ENCODE results near the gene NOL7. TPM values are rescaled to one million over a fixed set of nuclear protein-coding genes. Genes with fewer than 3 reads are reported as not detected.
A peak's percentile ranks its signal among the peaks of the same experiment; 100 is the strongest.

NOL7 gene
- total and polyA plus RNA-seq, 2 of the 13 experiments (the other 11 are each of a cell fraction or from before 2014, with no cell fraction given), result 37.8 to 186 TPM

DNA sequence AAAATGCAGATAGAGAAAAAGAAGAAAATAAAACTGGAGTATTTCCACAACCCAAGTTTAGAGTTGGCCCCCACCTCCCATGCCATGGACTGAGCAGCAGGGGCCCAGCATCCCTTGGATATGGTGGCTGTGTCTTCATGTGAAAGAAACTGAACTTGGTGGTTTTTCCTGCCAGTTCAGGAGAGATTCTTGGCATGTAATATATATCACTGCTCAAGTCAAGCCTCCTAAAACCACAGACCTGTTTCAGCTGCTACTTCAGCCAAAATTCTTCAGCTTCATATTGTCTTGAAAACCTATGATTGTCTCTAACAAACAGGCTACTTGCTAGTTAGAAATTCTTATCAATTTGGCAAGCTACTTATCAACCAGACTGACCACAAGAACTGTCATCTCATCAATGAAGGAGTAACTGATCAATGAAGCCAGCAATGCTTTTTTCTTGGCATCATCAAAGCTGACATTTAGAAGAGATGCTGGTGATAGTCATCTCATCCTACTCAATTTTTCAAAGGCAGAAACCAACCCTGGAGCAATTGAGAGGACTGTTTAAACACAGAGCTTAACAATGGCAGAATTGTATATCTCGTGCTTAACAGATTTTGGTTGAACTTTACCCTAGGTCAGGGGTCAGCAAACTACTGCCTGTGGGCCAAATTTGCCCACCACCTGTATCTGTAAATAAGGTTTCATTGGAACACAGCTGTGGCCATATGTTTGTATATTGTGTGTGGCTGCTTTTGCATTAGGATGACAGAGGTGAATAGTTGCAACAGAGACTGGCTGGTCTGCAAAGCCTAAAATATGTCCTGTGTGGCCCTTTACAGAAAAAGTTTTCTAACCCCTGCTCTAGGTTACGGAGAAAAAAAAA, 10.4 kb upstream of the NOL7 start (continued):
- TF ChIP-seq, protein P1, sequence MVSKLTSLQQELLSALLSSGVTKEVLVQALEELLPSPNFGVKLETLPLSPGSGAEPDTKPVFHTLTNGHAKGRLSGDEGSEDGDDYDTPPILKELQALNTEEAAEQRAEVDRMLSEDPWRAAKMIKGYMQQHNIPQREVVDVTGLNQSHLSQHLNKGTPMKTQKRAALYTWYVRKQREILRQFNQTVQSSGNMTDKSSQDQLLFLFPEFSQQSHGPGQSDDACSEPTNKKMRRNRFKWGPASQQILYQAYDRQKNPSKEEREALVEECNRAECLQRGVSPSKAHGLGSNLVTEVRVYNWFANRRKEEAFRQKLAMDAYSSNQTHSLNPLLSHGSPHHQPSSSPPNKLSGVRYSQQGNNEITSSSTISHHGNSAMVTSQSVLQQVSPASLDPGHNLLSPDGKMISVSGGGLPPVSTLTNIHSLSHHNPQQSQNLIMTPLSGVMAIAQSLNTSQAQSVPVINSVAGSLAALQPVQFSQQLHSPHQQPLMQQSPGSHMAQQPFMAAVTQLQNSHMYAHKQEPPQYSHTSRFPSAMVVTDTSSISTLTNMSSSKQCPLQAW (CRISPR knock-in tag; IDR thresholded peaks at IDR 0.05), result peak; percentile 89
- TF ChIP-seq TRIM24 (CRISPR knock-in tag; IDR thresholded peaks at IDR 0.05) (0 out of 2 replicates have a peak, but pooled peaks have one; percentile 50), SPEN (CRISPR knock-in tag; IDR thresholded peaks at IDR 0.05; ENCODE audit: low read depth) (no peak), AKAP8 (CRISPR knock-in tag; IDR thresholded peaks at IDR 0.05) (no peak), ZFP90 (CRISPR knock-in tag; IDR thresholded peaks at IDR 0.05; ENCODE audit: borderline replicate concordance) (0 out of 2 replicates have a peak, but pooled peaks have one; percentile 71)
- TF ChIP-seq, protein P2, sequence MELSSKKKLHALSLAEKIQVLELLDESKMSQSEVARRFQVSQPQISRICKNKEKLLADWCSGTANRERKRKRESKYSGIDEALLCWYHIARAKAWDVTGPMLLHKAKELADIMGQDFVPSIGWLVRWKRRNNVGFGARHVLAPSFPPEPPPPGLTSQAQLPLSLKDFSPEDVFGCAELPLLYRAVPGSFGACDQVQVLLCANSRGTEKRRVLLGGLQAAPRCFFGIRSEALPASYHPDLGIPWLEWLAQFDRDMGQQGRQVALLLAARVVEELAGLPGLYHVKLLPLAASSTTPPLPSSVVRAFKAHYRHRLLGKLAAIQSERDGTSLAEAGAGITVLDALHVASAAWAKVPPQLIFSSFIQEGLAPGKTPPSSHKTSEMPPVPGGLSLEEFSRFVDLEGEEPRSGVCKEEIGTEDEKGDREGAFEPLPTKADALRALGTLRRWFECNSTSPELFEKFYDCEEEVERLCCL (CRISPR knock-in tag; IDR thresholded peaks at IDR 0.05; ENCODE audit: borderline replicate concordance), result no peak
- TF ChIP-seq, protein P3, sequence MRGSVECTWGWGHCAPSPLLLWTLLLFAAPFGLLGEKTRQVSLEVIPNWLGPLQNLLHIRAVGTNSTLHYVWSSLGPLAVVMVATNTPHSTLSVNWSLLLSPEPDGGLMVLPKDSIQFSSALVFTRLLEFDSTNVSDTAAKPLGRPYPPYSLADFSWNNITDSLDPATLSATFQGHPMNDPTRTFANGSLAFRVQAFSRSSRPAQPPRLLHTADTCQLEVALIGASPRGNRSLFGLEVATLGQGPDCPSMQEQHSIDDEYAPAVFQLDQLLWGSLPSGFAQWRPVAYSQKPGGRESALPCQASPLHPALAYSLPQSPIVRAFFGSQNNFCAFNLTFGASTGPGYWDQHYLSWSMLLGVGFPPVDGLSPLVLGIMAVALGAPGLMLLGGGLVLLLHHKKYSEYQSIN (CRISPR knock-in tag; IDR thresholded peaks at IDR 0.05; ENCODE audit: borderline replicate concordance), result no peak
- TF ChIP-seq, protein P4, sequence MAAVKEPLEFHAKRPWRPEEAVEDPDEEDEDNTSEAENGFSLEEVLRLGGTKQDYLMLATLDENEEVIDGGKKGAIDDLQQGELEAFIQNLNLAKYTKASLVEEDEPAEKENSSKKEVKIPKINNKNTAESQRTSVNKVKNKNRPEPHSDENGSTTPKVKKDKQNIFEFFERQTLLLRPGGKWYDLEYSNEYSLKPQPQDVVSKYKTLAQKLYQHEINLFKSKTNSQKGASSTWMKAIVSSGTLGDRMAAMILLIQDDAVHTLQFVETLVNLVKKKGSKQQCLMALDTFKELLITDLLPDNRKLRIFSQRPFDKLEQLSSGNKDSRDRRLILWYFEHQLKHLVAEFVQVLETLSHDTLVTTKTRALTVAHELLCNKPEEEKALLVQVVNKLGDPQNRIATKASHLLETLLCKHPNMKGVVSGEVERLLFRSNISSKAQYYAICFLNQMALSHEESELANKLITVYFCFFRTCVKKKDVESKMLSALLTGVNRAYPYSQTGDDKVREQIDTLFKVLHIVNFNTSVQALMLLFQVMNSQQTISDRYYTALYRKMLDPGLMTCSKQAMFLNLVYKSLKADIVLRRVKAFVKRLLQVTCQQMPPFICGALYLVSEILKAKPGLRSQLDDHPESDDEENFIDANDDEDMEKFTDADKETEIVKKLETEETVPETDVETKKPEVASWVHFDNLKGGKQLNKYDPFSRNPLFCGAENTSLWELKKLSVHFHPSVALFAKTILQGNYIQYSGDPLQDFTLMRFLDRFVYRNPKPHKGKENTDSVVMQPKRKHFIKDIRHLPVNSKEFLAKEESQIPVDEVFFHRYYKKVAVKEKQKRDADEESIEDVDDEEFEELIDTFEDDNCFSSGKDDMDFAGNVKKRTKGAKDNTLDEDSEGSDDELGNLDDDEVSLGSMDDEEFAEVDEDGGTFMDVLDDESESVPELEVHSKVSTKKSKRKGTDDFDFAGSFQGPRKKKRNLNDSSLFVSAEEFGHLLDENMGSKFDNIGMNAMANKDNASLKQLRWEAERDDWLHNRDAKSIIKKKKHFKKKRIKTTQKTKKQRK (IDR thresholded peaks at IDR 0.05; ENCODE audit: low read length), result no peak
- TF ChIP-seq, protein P5, sequence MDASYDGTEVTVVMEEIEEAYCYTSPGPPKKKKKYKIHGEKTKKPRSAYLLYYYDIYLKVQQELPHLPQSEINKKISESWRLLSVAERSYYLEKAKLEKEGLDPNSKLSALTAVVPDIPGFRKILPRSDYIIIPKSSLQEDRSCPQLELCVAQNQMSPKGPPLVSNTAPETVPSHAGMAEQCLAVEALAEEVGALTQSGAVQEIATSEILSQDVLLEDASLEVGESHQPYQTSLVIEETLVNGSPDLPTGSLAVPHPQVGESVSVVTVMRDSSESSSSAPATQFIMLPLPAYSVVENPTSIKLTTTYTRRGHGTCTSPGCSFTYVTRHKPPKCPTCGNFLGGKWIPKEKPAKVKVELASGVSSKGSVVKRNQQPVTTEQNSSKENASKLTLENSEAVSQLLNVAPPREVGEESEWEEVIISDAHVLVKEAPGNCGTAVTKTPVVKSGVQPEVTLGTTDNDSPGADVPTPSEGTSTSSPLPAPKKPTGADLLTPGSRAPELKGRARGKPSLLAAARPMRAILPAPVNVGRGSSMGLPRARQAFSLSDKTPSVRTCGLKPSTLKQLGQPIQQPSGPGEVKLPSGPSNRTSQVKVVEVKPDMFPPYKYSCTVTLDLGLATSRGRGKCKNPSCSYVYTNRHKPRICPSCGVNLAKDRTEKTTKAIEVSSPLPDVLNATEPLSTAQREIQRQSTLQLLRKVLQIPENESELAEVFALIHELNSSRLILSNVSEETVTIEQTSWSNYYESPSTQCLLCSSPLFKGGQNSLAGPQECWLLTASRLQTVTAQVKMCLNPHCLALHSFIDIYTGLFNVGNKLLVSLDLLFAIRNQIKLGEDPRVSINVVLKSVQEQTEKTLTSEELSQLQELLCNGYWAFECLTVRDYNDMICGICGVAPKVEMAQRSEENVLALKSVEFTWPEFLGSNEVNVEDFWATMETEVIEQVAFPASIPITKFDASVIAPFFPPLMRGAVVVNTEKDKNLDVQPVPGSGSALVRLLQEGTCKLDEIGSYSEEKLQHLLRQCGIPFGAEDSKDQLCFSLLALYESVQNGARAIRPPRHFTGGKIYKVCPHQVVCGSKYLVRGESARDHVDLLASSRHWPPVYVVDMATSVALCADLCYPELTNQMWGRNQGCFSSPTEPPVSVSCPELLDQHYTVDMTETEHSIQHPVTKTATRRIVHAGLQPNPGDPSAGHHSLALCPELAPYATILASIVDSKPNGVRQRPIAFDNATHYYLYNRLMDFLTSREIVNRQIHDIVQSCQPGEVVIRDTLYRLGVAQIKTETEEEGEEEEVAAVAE (CRISPR knock-in tag; IDR thresholded peaks at IDR 0.05; ENCODE audit: borderline replicate concordance), result peak; percentile 70
- TF ChIP-seq, protein P6, sequence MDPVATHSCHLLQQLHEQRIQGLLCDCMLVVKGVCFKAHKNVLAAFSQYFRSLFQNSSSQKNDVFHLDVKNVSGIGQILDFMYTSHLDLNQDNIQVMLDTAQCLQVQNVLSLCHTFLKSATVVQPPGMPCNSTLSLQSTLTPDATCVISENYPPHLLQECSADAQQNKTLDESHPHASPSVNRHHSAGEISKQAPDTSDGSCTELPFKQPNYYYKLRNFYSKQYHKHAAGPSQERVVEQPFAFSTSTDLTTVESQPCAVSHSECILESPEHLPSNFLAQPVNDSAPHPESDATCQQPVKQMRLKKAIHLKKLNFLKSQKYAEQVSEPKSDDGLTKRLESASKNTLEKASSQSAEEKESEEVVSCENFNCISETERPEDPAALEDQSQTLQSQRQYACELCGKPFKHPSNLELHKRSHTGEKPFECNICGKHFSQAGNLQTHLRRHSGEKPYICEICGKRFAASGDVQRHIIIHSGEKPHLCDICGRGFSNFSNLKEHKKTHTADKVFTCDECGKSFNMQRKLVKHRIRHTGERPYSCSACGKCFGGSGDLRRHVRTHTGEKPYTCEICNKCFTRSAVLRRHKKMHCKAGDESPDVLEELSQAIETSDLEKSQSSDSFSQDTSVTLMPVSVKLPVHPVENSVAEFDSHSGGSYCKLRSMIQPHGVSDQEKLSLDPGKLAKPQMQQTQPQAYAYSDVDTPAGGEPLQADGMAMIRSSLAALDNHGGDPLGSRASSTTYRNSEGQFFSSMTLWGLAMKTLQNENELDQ (CRISPR knock-in tag; IDR thresholded peaks at IDR 0.05; ENCODE audit: borderline replicate concordance), result no peak
